Medulla oblongata (tissue), 1 donor: ENCODE data around the gene ALG1L2.
"Not testable (repeated sequence)": the region's sequence is repeated elsewhere in the genome, so short reads cannot be mapped to it uniquely, and the experiment has no call there.

Experiments
- DNase-seq: peaks from one replicate; pipeline ENCODE4 v3.0.0-alpha.2; 2015; ENCODE audit errors: extremely low spot score

Gene ALG1L2

DNA sequence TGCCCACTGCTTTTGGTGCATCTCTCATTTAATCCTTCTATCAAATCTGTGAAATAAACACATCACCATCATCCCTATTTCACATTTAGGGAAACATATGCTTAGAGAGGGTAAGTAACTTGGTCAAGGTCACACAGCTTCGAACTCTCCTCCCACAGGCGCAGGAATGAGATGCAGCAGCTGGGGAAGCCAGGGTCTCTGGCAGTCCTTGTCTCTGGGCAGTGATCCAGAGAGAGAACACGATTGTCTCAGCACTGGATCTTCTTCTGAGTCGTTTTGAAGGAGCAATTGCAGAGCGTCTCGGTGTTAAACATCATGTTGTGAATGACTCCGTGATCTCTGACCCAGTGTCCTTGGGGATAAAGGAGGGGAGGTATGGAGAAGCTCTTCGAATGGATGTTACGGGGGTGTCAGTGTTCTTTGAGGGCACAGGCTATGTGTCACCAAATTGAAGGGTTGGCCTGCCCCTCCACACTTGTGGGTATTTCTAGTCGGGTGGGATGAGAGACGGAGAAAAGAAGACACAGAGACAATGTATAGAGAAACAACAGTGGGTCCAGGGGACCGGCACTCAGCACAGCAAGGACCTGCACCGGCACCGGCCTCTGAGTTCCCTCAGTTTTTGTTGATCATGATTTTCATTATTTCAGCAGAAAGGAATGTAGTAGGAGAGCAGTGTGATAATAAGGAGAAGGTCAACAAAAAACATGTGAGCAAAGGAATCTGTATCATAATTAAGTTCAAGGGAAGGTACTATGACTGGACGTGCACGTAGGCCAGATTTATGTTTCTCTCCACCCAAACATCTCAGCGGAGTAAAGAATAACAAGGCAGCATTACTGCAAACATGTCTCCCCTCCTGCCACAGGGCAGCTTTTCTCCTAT lies 41.5 kb downstream of the ALG1L2 start:
- DNase-seq = not testable (repeated sequence)

- not testable (repeated sequence) for DNase-seq
These were observed 43.8 kb downstream of the ALG1L2 start for GRCh38 chr3:130125406-130125805.

GRCh38 chr3:130136337-130136736 lies 54.7 kb downstream of the ALG1L2 start:
- not testable (repeated sequence) for DNase-seq

GRCh38 chr3:130137685-130138084 lies 56.1 kb downstream of the ALG1L2 start:
- DNase-seq = not testable (repeated sequence)

DNA sequence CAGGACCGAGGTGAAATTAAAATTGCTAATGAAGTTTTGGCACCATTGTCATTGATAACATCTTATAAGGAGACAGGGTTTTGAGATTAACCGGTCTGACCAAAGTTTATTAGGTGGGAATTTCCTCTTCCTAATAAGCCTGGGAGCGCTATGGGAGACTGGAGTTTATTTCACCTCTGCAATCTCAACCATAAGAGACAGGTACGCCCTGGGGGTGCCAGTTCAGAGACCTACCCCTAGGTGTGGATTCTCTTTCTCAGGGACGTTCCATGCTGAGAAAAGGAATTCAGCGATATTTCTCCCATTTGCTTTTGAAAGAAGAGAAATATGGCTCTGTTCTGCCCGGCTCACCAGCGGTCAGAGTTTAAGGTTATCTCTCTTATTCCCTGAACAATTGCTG lies 57.4 kb downstream of the ALG1L2 start:
- not testable (repeated sequence) for DNase-seq

- not testable (repeated sequence) for DNase-seq
These were observed 59.1 kb downstream of the ALG1L2 start for GRCh38 chr3:130140756-130141155.

GRCh38 chr3:130143648-130144327 lies 62.2 kb downstream of the ALG1L2 start:
- DNase-seq = not testable (repeated sequence)

GRCh38 chr3:130144328-130144650 lies 62.7 kb downstream of the ALG1L2 start:
- not testable (repeated sequence) for DNase-seq

DNA sequence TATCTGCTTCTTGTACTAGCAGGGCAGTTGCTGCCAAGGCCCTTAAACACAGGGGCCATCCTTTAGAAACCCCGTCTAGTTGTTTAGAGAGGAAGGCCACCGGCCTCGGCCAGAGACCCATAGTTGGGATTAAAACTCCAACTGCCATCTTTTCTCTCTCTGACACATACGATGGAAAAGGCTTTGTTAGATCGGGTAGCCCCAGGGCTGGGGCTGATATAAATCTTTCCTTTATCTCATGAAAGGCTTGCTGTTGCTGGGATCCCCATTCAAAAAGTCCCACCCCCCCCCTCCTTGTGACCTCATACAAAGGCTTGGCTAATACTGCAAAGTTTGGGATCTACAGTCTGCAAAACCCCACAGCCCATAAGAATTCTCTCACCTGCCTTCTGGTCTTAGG lies 63.8 kb downstream of the ALG1L2 start:
- not testable (repeated sequence) for DNase-seq

DNA sequence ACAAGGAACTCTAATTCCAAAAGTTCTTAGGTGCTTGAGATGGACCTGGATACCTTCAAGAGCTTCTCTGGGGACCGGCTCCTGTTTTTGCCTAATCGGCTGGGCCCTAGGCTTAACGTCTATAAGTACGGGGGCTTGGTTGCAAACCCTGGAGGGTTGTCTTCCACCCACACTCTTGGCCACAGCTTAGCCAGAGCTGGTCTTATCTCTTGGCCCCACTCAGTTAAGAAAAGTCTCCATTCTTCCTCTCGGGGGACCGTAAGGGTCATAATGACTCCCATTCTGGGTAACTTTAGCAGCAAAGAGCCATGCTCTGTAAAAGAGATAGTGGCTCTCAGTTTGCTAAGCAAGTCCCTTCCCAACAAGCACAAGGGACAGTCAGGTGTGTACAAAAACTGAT lies 64.8 kb downstream of the ALG1L2 start:
- DNase-seq = not testable (repeated sequence)
